ENCODE data around the gene CDCA4.
"Not testable (repeated sequence)": the region's sequence is repeated elsewhere in the genome, so short reads cannot be mapped to it uniquely, and the experiment has no call there.

The CDCA4 gene

GRCh38 chr14:105045710-105046326 lies 24.9 kb upstream of the CDCA4 start:
- H3K27me3 ChIP-seq (ENCODE audit: control insufficient read depth, insufficient read depth, low read length) = peaks cover 4% of the 10 kb centered on the region
- H3K4me3 ChIP-seq (ENCODE audit: low read depth, low read length) = no peak overlapping the region
- H3K36me3 ChIP-seq (ENCODE audit: control insufficient read depth, insufficient read depth, low read length) = no peaks in the 10 kb centered on the region
- H3K9ac ChIP-seq (ENCODE audit: low read length) = no peak overlapping the region
- H3K4me1 ChIP-seq (ENCODE audit: control insufficient read depth, insufficient read depth, low read length) = no peaks in the 10 kb centered on the region; the same call in 1 of the 2 replicates
- H3K27ac ChIP-seq (ENCODE audit: low read depth, low read length) = no peak overlapping the region
- no peaks in the 10 kb centered on the region for H3K9me3 ChIP-seq (ENCODE audit: control insufficient read depth, insufficient read depth, low read depth, low read length)

- no peaks in the 10 kb centered on the region for H3K9me3 ChIP-seq (ENCODE audit: control insufficient read depth, insufficient read depth, low read depth, low read length)
- H3K4me1 ChIP-seq (ENCODE audit: control insufficient read depth, insufficient read depth, low read length) = peaks cover 3% of the 10 kb centered on the region; the same call in 1 of the 2 replicates
- H3K4me3 ChIP-seq (ENCODE audit: low read depth, low read length) = no peak overlapping the region
- H3K9ac ChIP-seq (ENCODE audit: low read length) = no peak overlapping the region
- no peaks in the 10 kb centered on the region for H3K36me3 ChIP-seq (ENCODE audit: control insufficient read depth, insufficient read depth, low read length)
- no peak overlapping the region for H3K27ac ChIP-seq (ENCODE audit: low read depth, low read length)
- H3K27me3 ChIP-seq (ENCODE audit: control insufficient read depth, insufficient read depth, low read length) = peaks cover 4% of the 10 kb centered on the region
These were observed 22.8 kb upstream of the CDCA4 start for GRCh38 chr14:105043641-105044040.

GRCh38 chr14:105042813-105043212 lies 21.9 kb upstream of the CDCA4 start:
- Histone ChIP-seq H3K9ac (ENCODE audit: low read length) (no peak overlapping the region), H3K36me3 (ENCODE audit: control insufficient read depth, insufficient read depth, low read length) (no peaks in the 10 kb centered on the region), H3K4me1 (ENCODE audit: control insufficient read depth, insufficient read depth, low read length) (peaks cover 3% of the 10 kb centered on the region; the same call in 1 of the 2 replicates), H3K4me3 (ENCODE audit: low read depth, low read length) (no peak overlapping the region), H3K9me3 (ENCODE audit: control insufficient read depth, insufficient read depth, low read depth, low read length) (no peaks in the 10 kb centered on the region), H3K27me3 (ENCODE audit: control insufficient read depth, insufficient read depth, low read length) (peaks cover 4% of the 10 kb centered on the region), H3K27ac (ENCODE audit: low read depth, low read length) (no peak overlapping the region)

- no peak overlapping the region for H3K27ac ChIP-seq (ENCODE audit: low read depth, low read length)
- H3K36me3 ChIP-seq (ENCODE audit: control insufficient read depth, insufficient read depth, low read length) = no peaks in the 10 kb centered on the region
- no peaks in the 10 kb centered on the region for H3K9me3 ChIP-seq (ENCODE audit: control insufficient read depth, insufficient read depth, low read depth, low read length)
- H3K4me3 ChIP-seq (ENCODE audit: low read depth, low read length) = no peak overlapping the region
- no peak overlapping the region for H3K9ac ChIP-seq (ENCODE audit: low read length)
- H3K27me3 ChIP-seq (ENCODE audit: control insufficient read depth, insufficient read depth, low read length) = peaks cover 4% of the 10 kb centered on the region
- H3K4me1 ChIP-seq (ENCODE audit: control insufficient read depth, insufficient read depth, low read length) = peaks cover 3% of the 10 kb centered on the region; the same call in 1 of the 2 replicates
These were observed 21.2 kb upstream of the CDCA4 start for GRCh38 chr14:105041841-105042765.

DNA sequence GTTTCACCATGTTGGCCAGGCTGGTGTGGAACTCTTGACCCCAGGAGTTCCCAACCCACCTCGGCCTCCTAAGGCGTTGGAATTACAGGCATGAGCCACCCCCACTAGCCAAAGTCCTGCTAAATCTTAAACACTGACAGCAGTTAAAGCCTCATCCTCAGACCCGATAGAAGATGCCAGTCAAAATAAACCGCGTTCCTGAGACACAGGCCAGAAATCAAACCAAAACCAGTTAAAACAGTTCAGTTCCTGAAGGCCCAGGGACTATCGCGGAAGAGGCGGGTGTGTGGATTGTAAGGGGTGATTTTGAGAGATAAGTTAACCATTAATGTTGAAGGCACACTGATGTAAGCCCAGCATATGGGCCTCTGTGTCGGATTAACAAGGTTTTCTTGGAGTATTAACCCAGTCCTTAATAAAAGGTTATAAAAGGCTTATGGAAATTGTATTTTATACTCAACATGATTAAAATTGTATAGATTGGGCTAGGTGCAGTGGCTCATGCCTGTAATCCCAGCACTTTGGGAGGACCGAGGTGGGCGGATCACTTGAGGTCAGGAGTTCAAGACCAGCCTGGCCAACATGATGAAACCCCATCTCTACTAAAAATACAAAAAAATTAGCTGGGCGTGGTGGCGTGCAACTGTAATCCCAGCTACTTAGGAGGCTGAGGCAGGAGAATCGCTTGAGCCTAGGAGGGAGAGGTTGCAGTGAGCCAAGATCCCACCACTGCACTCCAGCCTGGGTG lies 18.7 kb upstream of the CDCA4 start:
- peaks cover 4% of the 10 kb centered on the region; the same call in 1 of the 2 replicates for H3K27me3 ChIP-seq (ENCODE audit: control insufficient read depth, insufficient read depth, low read length)
- H3K36me3 ChIP-seq (ENCODE audit: control insufficient read depth, insufficient read depth, low read length) = no peaks in the 10 kb centered on the region
- no peak overlapping the region for H3K9ac ChIP-seq (ENCODE audit: low read length)
- H3K4me1 ChIP-seq (ENCODE audit: control insufficient read depth, insufficient read depth, low read length) = peaks cover 3% of the 10 kb centered on the region; the same call in 1 of the 2 replicates
- no peak overlapping the region for H3K27ac ChIP-seq (ENCODE audit: low read depth, low read length)
- no peak overlapping the region for H3K4me3 ChIP-seq (ENCODE audit: low read depth, low read length)
- no peaks in the 10 kb centered on the region for H3K9me3 ChIP-seq (ENCODE audit: control insufficient read depth, insufficient read depth, low read depth, low read length)

- not testable (repeated sequence) for H3K4me3 ChIP-seq (ENCODE audit: low read depth, low read length); H3K4me1 ChIP-seq (ENCODE audit: control insufficient read depth, insufficient read depth, low read length); H3K36me3 ChIP-seq (ENCODE audit: control insufficient read depth, insufficient read depth, low read length); H3K9ac ChIP-seq (ENCODE audit: low read length); H3K27ac ChIP-seq (ENCODE audit: low read depth, low read length); H3K9me3 ChIP-seq (ENCODE audit: control insufficient read depth, insufficient read depth, low read depth, low read length)
- peaks cover 14% of the 10 kb centered on the region for H3K27me3 ChIP-seq (ENCODE audit: control insufficient read depth, insufficient read depth, low read length)
These were observed 14.7 kb upstream of the CDCA4 start for GRCh38 chr14:105035616-105036015.

- H3K9ac ChIP-seq (ENCODE audit: low read length) = no peak overlapping the region
- H3K27me3 ChIP-seq (ENCODE audit: control insufficient read depth, insufficient read depth, low read length) = peaks cover 14% of the 10 kb centered on the region
- H3K4me1 ChIP-seq (ENCODE audit: control insufficient read depth, insufficient read depth, low read length) = peaks cover 7% of the 10 kb centered on the region
- H3K4me3 ChIP-seq (ENCODE audit: low read depth, low read length) = 0 out of 2 replicates have a peak overlapping the region, but pooled peaks have one; percentile 28
- H3K27ac ChIP-seq (ENCODE audit: low read depth, low read length) = no peak overlapping the region
- no peaks in the 10 kb centered on the region for H3K9me3 ChIP-seq (ENCODE audit: control insufficient read depth, insufficient read depth, low read depth, low read length)
- no peaks in the 10 kb centered on the region for H3K36me3 ChIP-seq (ENCODE audit: control insufficient read depth, insufficient read depth, low read length)
These were observed 13.6 kb upstream of the CDCA4 start for GRCh38 chr14:105034315-105035039.

GRCh38 chr14:105033412-105033900 lies 12.6 kb upstream of the CDCA4 start:
- Histone ChIP-seq H3K4me3 (ENCODE audit: low read depth, low read length) (peak overlapping the region; percentile 28), H3K27me3 (ENCODE audit: control insufficient read depth, insufficient read depth, low read length) (peaks cover 15% of the 10 kb centered on the region)
- not testable (repeated sequence) for H3K4me1 ChIP-seq (ENCODE audit: control insufficient read depth, insufficient read depth, low read length); H3K9ac ChIP-seq (ENCODE audit: low read length); H3K36me3 ChIP-seq (ENCODE audit: control insufficient read depth, insufficient read depth, low read length); H3K9me3 ChIP-seq (ENCODE audit: control insufficient read depth, insufficient read depth, low read depth, low read length); H3K27ac ChIP-seq (ENCODE audit: low read depth, low read length)

DNA sequence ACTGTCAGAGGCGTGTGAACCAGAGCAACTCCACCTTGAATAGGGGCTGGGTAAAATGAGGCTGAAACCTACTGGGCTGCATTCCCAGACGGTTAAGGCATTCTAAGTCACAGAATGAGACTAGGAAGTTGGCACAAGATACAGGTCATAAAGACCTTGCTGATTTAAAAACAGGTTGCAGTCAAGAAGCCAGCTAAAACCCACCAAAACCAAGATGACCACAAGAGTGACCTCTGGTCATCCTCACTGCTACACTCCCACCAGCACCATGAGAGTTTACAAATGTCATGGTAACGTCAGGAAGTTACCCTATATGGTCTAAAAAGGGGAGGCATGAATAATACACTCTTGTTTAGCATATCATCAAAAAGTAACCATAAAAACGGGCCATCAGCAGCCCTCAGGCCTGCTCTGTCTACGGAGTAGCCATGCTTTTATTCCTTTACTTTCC lies 11.6 kb upstream of the CDCA4 start:
- H3K9ac ChIP-seq (ENCODE audit: low read length); H3K4me1 ChIP-seq (ENCODE audit: control insufficient read depth, insufficient read depth, low read length); H3K4me3 ChIP-seq (ENCODE audit: low read depth, low read length); H3K36me3 ChIP-seq (ENCODE audit: control insufficient read depth, insufficient read depth, low read length); H3K27ac ChIP-seq (ENCODE audit: low read depth, low read length); H3K9me3 ChIP-seq (ENCODE audit: control insufficient read depth, insufficient read depth, low read depth, low read length): not testable (repeated sequence)
- peaks cover 16% of the 10 kb centered on the region for H3K27me3 ChIP-seq (ENCODE audit: control insufficient read depth, insufficient read depth, low read length)

- H3K9ac ChIP-seq (ENCODE audit: low read length) = no peak overlapping the region
- peaks cover 4% of the 10 kb centered on the region; the same call in 1 of the 2 replicates for H3K4me1 ChIP-seq (ENCODE audit: control insufficient read depth, insufficient read depth, low read length)
- peaks cover 16% of the 10 kb centered on the region for H3K27me3 ChIP-seq (ENCODE audit: control insufficient read depth, insufficient read depth, low read length)
- no peaks in the 10 kb centered on the region for H3K36me3 ChIP-seq (ENCODE audit: control insufficient read depth, insufficient read depth, low read length)
- no peaks in the 10 kb centered on the region for H3K9me3 ChIP-seq (ENCODE audit: control insufficient read depth, insufficient read depth, low read depth, low read length)
- H3K27ac ChIP-seq (ENCODE audit: low read depth, low read length) = no peak overlapping the region
- H3K4me3 ChIP-seq (ENCODE audit: low read depth, low read length) = no peak overlapping the region
These were observed 10.0 kb upstream of the CDCA4 start for GRCh38 chr14:105030836-105031396.
